SK-N-SH (cell line): ENCODE data around the gene SEC16A. TPM values are rescaled to one million over a fixed set of nuclear protein-coding genes. Genes with fewer than 3 reads are reported as not detected.

Source experiments
- CTCF ChIA-PET: fragments of 300-600, 350-600 bp; formaldehyde crosslinking; extraction: SDS; loops from one replicate; lab custom pipeline; 2021; lab: Yijun Ruan, JAX
- POLR2A ChIA-PET: fragments of 350-600 bp; sonication (Branson Sonifier 250); formaldehyde crosslinking; extraction: SDS; loops from one replicate; lab custom pipeline; 2020; ENCODE audit warnings: antibody characterized with exemption, inconsistent platforms; lab: Yijun Ruan, JAX
- DNase-seq: peaks from one replicate; pipeline ENCODE4 v3.0.0; 2012
- H2AFZ ChIP-seq: fragments of 200-600 bp; sonication (generic); 2 replicates; pipeline ENCODE4 v1.8.1; 2016; ENCODE audit warnings: antibody characterized with exemption, mild to moderate bottlenecking, low read depth
- H3F3A ChIP-seq: fragments of 200-600 bp; sonication (generic); replicated peaks from 2 replicates; pipeline ENCODE3; 2016; ENCODE audit warnings: antibody characterized with exemption, mild to moderate bottlenecking; ENCODE audit not compliant: insufficient read depth
- H3K27ac ChIP-seq, 2 experiments: fragments of 200-500 bp in 1 of 2; fragments of 200-600 bp in 1 of 2; sonication (Bioruptor generic) in 1 of 2; sonication (generic), shearing (Covaris generic) in 1 of 2; 2 replicates each; pipeline versions ENCODE4 v1.5.1 to v1.6.1; 2014 to 2016; ENCODE audit warnings: low read depth in 2 of 2, inconsistent platforms in 1 of 2, low read length in 1 of 2, mild to moderate bottlenecking in 1 of 2, mixed read lengths in 1 of 2
- H3K27me3 ChIP-seq: fragments of 200-600 bp; sonication (generic), shearing (Covaris generic); 2 replicates; pipeline ENCODE4 v1.6.1; 2016; ENCODE audit warnings: mixed run types; ENCODE audit not compliant: insufficient read depth
- H3K36me3 ChIP-seq, 2 experiments: fragments of 200-500 bp in 1 of 2; fragments of 200-600 bp in 1 of 2; sonication (Bioruptor generic) in 1 of 2; sonication (generic) in 1 of 2; replicated peaks in 1 of 2; 2 replicates each; pipeline versions ENCODE3 to v1.5.1; 2014 to 2016; ENCODE audit warnings: low read length in 1 of 2, mild to moderate bottlenecking in 1 of 2; ENCODE audit not compliant: insufficient read depth in 2 of 2, control insufficient read depth in 1 of 2
- H3K4me1 ChIP-seq, 2 experiments: fragments of 200-500 bp in 1 of 2; fragments of 200-600 bp in 1 of 2; sonication (Bioruptor generic) in 1 of 2; sonication (generic), shearing (Covaris generic) in 1 of 2; 2 replicates each; pipeline versions ENCODE4 v1.5.1 to v1.6.1; 2014 to 2016; ENCODE audit warnings: low read depth in 1 of 2, low read length in 1 of 2, mixed run types in 1 of 2; ENCODE audit not compliant: insufficient read depth in 2 of 2, control insufficient read depth in 1 of 2
- H3K4me2 ChIP-seq: fragments of 200-600 bp; sonication (generic), shearing (Covaris generic); 2 replicates; pipeline ENCODE4 v1.6.1; 2017; ENCODE audit warnings: mixed run types
- H3K4me3 ChIP-seq, 2 experiments: fragments of 200-500 bp in 1 of 2; fragments of 200-600 bp in 1 of 2; sonication (Bioruptor generic) in 1 of 2; sonication (generic), shearing (Covaris generic) in 1 of 2; 2 replicates each; pipeline versions ENCODE4 v1.5.1 to v1.8.1; 2014 to 2016; ENCODE audit warnings: low read depth in 2 of 2, inconsistent platforms in 1 of 2, low read length in 1 of 2, mild to moderate bottlenecking in 1 of 2, mixed read lengths in 1 of 2, moderate library complexity in 1 of 2
- H3K79me2 ChIP-seq: fragments of 200-600 bp; sonication (generic); 2 replicates; pipeline ENCODE4 v1.8.1; 2017; ENCODE audit warnings: mild to moderate bottlenecking; ENCODE audit not compliant: insufficient read depth
- H3K9ac ChIP-seq: fragments of 200-600 bp; sonication (generic); 2 replicates; pipeline ENCODE4 v1.6.1; 2017; ENCODE audit warnings: mixed run types
- H3K9me2 ChIP-seq: fragments of 200-600 bp; sonication (generic); 2 replicates; pipeline ENCODE4 v1.6.1; 2017; ENCODE audit warnings: mixed run types
- H3K9me3 ChIP-seq: fragments of 200-600 bp; sonication (generic); 2 replicates; pipeline ENCODE4 v1.6.1; 2017; ENCODE audit warnings: mixed run types, mild to moderate bottlenecking, moderate library complexity
- H4K20me1 ChIP-seq: fragments of 200-600 bp; sonication (generic); 2 replicates; pipeline ENCODE4 v1.6.1; 2017; ENCODE audit warnings: mild to moderate bottlenecking, mixed run types; ENCODE audit not compliant: insufficient read depth
- ELF1 ChIP-seq: IDR thresholded peaks from 2 replicates; pipeline ENCODE4 v1.4.0; 2012
- GABPA ChIP-seq: IDR thresholded peaks from 2 replicates; pipeline ENCODE4 v1.4.0; 2012; ENCODE audit warnings: low read depth, mild to moderate bottlenecking
- NRF1 ChIP-seq: IDR thresholded peaks from 2 replicates; pipeline ENCODE4 v1.6.1; 2012; ENCODE audit warnings: low read depth, mild to moderate bottlenecking, low read length
- RAD21 ChIP-seq: IDR thresholded peaks from 2 replicates; pipeline ENCODE4 v1.6.1; 2012; ENCODE audit warnings: mild to moderate bottlenecking, low read length
- RCOR1 ChIP-seq: fragments of 150-350 bp; IDR thresholded peaks from 2 replicates; pipeline ENCODE4 v1.6.1; 2017; ENCODE audit warnings: antibody characterized with exemption, low read length
- SIN3A ChIP-seq: IDR thresholded peaks from 2 replicates; pipeline ENCODE4 v1.6.1; 2012; ENCODE audit warnings: low read depth, mild to moderate bottlenecking, low read length, moderate library complexity, borderline replicate concordance
- YY1 ChIP-seq: IDR thresholded peaks from 2 replicates; pipeline ENCODE4 v1.4.0; 2012; ENCODE audit warnings: low read depth, mild to moderate bottlenecking
- WGBS: methylation state at CpG from one replicate; pipeline ENCODE4 v1.1.6; 2017; ENCODE audit warnings: low lambda C conversion rate; 5-methylcytosine and 5-hydroxymethylcytosine counted together
- polyA plus RNA-seq, 3 experiments: library from polyadenylated mRNA; depleted of rRNA; stranded (reverse); fragments of >200 nt; gene quantifications; 2 replicates each; pipeline ENCODE4 v1.2.3, GENCODE V29; 2012
- TF ChIP-seq, protein P1 (sequence below): IDR thresholded peaks from 2 replicates; pipeline ENCODE4; 2012

Gene SEC16A
- polyA plus RNA-seq, 1 of the 3 experiments (the other 2 are of a cell fraction): 25.9 TPM

- Histone ChIP-seq H3K36me3 (peaks cover 3 to 54% of the 10 kb centered on the region in 2 experiments), H3K4me1 (peaks cover 0 to 9% of the 10 kb centered on the region in 2 experiments; a peak in 1 of 4 replicates)
- CTCF ChIA-PET: interaction anchor here (0.6 to 7.0 kb wide), 3 partner anchors 11 to 134 kb away, joined by 3 to 54 read pairs (median 8); no protein-coding TSS in a partner anchor
- POLR2A ChIA-PET: no interaction called here
- TF ChIP-seq, protein P1, sequence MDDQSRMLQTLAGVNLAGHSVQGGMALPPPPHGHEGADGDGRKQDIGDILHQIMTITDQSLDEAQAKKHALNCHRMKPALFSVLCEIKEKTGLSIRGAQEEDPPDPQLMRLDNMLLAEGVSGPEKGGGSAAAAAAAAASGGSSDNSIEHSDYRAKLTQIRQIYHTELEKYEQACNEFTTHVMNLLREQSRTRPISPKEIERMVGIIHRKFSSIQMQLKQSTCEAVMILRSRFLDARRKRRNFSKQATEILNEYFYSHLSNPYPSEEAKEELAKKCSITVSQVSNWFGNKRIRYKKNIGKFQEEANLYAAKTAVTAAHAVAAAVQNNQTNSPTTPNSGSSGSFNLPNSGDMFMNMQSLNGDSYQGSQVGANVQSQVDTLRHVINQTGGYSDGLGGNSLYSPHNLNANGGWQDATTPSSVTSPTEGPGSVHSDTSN: no peak
- TF ChIP-seq RAD21 (no peak), RCOR1 (no peak), NRF1 (no peak), ELF1 (no peak)
- TF ChIP-seq, all 33 proteins: peak for 0
- Histone ChIP-seq H3K27me3 (no peaks in the 10 kb centered on the region), H3K79me2 (no peaks in the 10 kb centered on the region), H3K9me2 (no peaks in the 10 kb centered on the region), H2AFZ (no peak overlapping the region), H3K4me3 (no peak overlapping the region), H3K9ac (no peak overlapping the region), H3K27ac (no peak overlapping the region), H3K9me3 (no peaks in the 10 kb centered on the region), H3F3A (peaks cover 6% of the 10 kb centered on the region), H4K20me1 (no peaks in the 10 kb centered on the region), H3K4me2 (no peak overlapping the region)
- DNase-seq: no peak
- WGBS: 100% methylated on average over 3 of the region's 28 CpGs
Measured at GRCh38 chr9:136497916-136498695, 15.3 kb upstream of the SEC16A start.

- no peak for DNase-seq
- Histone ChIP-seq H3F3A (peaks cover 6% of the 10 kb centered on the region), H3K36me3 (peaks cover 0 to 50% of the 10 kb centered on the region in 2 experiments), H2AFZ (no peak overlapping the region), H3K4me2 (no peak overlapping the region), H4K20me1 (no peaks in the 10 kb centered on the region), H3K9me3 (no peaks in the 10 kb centered on the region), H3K79me2 (no peaks in the 10 kb centered on the region), H3K4me3 (no peak overlapping the region), H3K4me1 (peaks cover 0 to 9% of the 10 kb centered on the region in 2 experiments; a peak in 1 of 4 replicates), H3K9ac (no peak overlapping the region), H3K9me2 (no peaks in the 10 kb centered on the region), H3K27ac (no peak overlapping the region), H3K27me3 (no peaks in the 10 kb centered on the region)
- WGBS: 95% methylated on average over 25 of the region's 56 CpGs
- CTCF ChIA-PET: interaction anchor here (0.6 to 7.0 kb wide), 4 partner anchors 10 to 135 kb away, joined by 3 to 54 read pairs (median 6); no protein-coding TSS in a partner anchor
- POLR2A ChIA-PET: no interaction called here
- TF ChIP-seq GABPA (no peak), YY1 (no peak), ELF1 (no peak), SIN3A (no peak), RCOR1 (no peak)
Measured at GRCh38 chr9:136496801-136497620, 14.2 kb upstream of the SEC16A start.
